ENCODE measurements around the gene IFNL2.

Gene IFNL2

GRCh38 chr19:39246951-39247669 lies 21.1 kb upstream of the IFNL2 start:
- no peaks in the 10 kb centered on the region for H3K4me1 ChIP-seq (ENCODE audit: low read length)
- no peak overlapping the region for H3K4me3 ChIP-seq (ENCODE audit: low read length)
- no peaks in the 10 kb centered on the region for H3K9me3 ChIP-seq (ENCODE audit: insufficient read depth, low read length)
- TF ChIP-seq EZH2phosphoT487 (IDR thresholded peaks at IDR 0.05; ENCODE audit: low read depth) (no peak), CTCF (IDR thresholded peaks at IDR 0.05; ENCODE audit: low read depth, low read length) (no peak)
- H3K9ac ChIP-seq (ENCODE audit: low read length): no peak overlapping the region
- H3K79me2 ChIP-seq (ENCODE audit: low read length): no peaks in the 10 kb centered on the region
- H2AFZ ChIP-seq (ENCODE audit: low read depth, low read length): no peak overlapping the region
- H3K36me3 ChIP-seq (replicated peaks; ENCODE audit: low read depth, low read length): no peaks in the 10 kb centered on the region
- H3K27ac ChIP-seq (ENCODE audit: low read length): no peak overlapping the region
- H3K4me2 ChIP-seq (ENCODE audit: low read length): no peak overlapping the region
- no peaks in the 10 kb centered on the region for H4K20me1 ChIP-seq (ENCODE audit: insufficient read depth, low read length)
- no peaks in the 10 kb centered on the region for H3K27me3 ChIP-seq (ENCODE audit: low read depth, low read length)

- no peak overlapping the region for H3K27ac ChIP-seq (ENCODE audit: low read length)
- H3K4me3 ChIP-seq (ENCODE audit: low read length): no peak overlapping the region
- H2AFZ ChIP-seq (ENCODE audit: low read depth, low read length): no peak overlapping the region
- H4K20me1 ChIP-seq (ENCODE audit: insufficient read depth, low read length): no peaks in the 10 kb centered on the region
- H3K9me3 ChIP-seq (ENCODE audit: insufficient read depth, low read length): no peaks in the 10 kb centered on the region
- no peaks in the 10 kb centered on the region for H3K27me3 ChIP-seq (ENCODE audit: low read depth, low read length)
- no peaks in the 10 kb centered on the region for H3K4me1 ChIP-seq (ENCODE audit: low read length)
- H3K36me3 ChIP-seq (replicated peaks; ENCODE audit: low read depth, low read length): no peaks in the 10 kb centered on the region
- H3K79me2 ChIP-seq (ENCODE audit: low read length): no peaks in the 10 kb centered on the region
- H3K4me2 ChIP-seq (ENCODE audit: low read length): no peak overlapping the region
- H3K9ac ChIP-seq (ENCODE audit: low read length): no peak overlapping the region
- TF ChIP-seq EZH2phosphoT487 (IDR thresholded peaks at IDR 0.05; ENCODE audit: low read depth) (no peak), CTCF (IDR thresholded peaks at IDR 0.05; ENCODE audit: low read depth, low read length) (no peak)
Measured at GRCh38 chr19:39247701-39248664, 20.2 kb upstream of the IFNL2 start.

GRCh38 chr19:39248806-39249205 lies 19.4 kb upstream of the IFNL2 start, which contains the start of gene IFNL4:
Gene IFNL4 (minus strand): TSS chr19:39248856.
- no peak within 1 kb of the TSS for H3K9ac ChIP-seq (ENCODE audit: low read length)
- no peaks in the 10 kb centered on the region for H3K4me1 ChIP-seq (ENCODE audit: low read length)
- H2AFZ ChIP-seq (ENCODE audit: low read depth, low read length): no peak within 1 kb of the TSS
- H3K27ac ChIP-seq (ENCODE audit: low read length): no peak within 1 kb of the TSS
- no peak within 1 kb of the TSS for H3K4me2 ChIP-seq (ENCODE audit: low read length)
- H3K36me3 ChIP-seq (replicated peaks; ENCODE audit: low read depth, low read length): no peaks in the 10 kb centered on the region
- TF ChIP-seq CTCF (IDR thresholded peaks at IDR 0.05; ENCODE audit: low read depth, low read length): no peak
- TF ChIP-seq EZH2phosphoT487 (IDR thresholded peaks at IDR 0.05; ENCODE audit: low read depth): no peak
- H3K4me3 ChIP-seq (ENCODE audit: low read length): no peak within 1 kb of the TSS
- H3K79me2 ChIP-seq (ENCODE audit: low read length): no peaks in the 10 kb centered on the region
- H4K20me1 ChIP-seq (ENCODE audit: insufficient read depth, low read length): no peaks in the 10 kb centered on the region
- H3K27me3 ChIP-seq (ENCODE audit: low read depth, low read length): no peaks in the 10 kb centered on the region
- H3K9me3 ChIP-seq (ENCODE audit: insufficient read depth, low read length): no peaks in the 10 kb centered on the region

- H4K20me1 ChIP-seq (ENCODE audit: insufficient read depth, low read length): no peaks in the 10 kb centered on the region
- no peak overlapping the region for H3K27ac ChIP-seq (ENCODE audit: low read length)
- TF ChIP-seq CTCF (IDR thresholded peaks at IDR 0.05; ENCODE audit: low read depth, low read length): no peak
- no peak for TF ChIP-seq EZH2phosphoT487 (IDR thresholded peaks at IDR 0.05; ENCODE audit: low read depth)
- H3K9me3 ChIP-seq (ENCODE audit: insufficient read depth, low read length): no peaks in the 10 kb centered on the region
- H3K79me2 ChIP-seq (ENCODE audit: low read length): no peaks in the 10 kb centered on the region
- no peak overlapping the region for H3K9ac ChIP-seq (ENCODE audit: low read length)
- no peak overlapping the region for H2AFZ ChIP-seq (ENCODE audit: low read depth, low read length)
- no peaks in the 10 kb centered on the region for H3K36me3 ChIP-seq (replicated peaks; ENCODE audit: low read depth, low read length)
- H3K4me3 ChIP-seq (ENCODE audit: low read length): no peak overlapping the region
- no peaks in the 10 kb centered on the region for H3K4me1 ChIP-seq (ENCODE audit: low read length)
- no peaks in the 10 kb centered on the region for H3K27me3 ChIP-seq (ENCODE audit: low read depth, low read length)
- H3K4me2 ChIP-seq (ENCODE audit: low read length): no peak overlapping the region
Measured at GRCh38 chr19:39251081-39251480, 17.1 kb upstream of the IFNL2 start.

Data from OCI-LY3 (cell line).